Tongue (tissue), 1 donor: ENCODE measurements around the gene ZNF580. TPM values are rescaled to one million over a fixed set of nuclear protein-coding genes. Genes with fewer than 3 reads are reported as not detected.

Experiments
- total RNA-seq: library from RNA; depleted of rRNA; stranded (reverse); fragments of >200 nt; gene quantifications from one replicate; pipeline ENCODE4 v1.2.3, GENCODE V29; 2014

Gene ZNF580
- total RNA-seq, 1 donor from 2014 or later = 4.4 TPM

Other genes with a start within 250 kb of the ZNF580 start
- gene UBE2S, start 233.2 kb upstream of the ZNF580 start, total RNA-seq = 20.7 TPM
- not detected for gene SHISA7, start 197.7 kb upstream of the ZNF580 start, total RNA-seq
- 39.3 TPM for gene ISOC2, start 179.4 kb upstream of the ZNF580 start, total RNA-seq
- gene C19orf85, start 176.3 kb upstream of the ZNF580 start, total RNA-seq = not detected
- 4.4 TPM for gene ZNF628, start 164.4 kb upstream of the ZNF580 start, total RNA-seq
- gene NAT14, start 155.8 kb upstream of the ZNF580 start, total RNA-seq = 12.0 TPM
- 29.2 TPM for gene SSC5D, start 152.6 kb upstream of the ZNF580 start, total RNA-seq
- gene SBK2, start 103.9 kb upstream of the ZNF580 start, total RNA-seq = 10.2 TPM
- not detected for gene SBK3, start 95.5 kb upstream of the ZNF580 start, total RNA-seq
- gene ZNF579, start 60.2 kb upstream of the ZNF580 start, total RNA-seq = 4.1 TPM
- gene FIZ1, start 41.5 kb upstream of the ZNF580 start, total RNA-seq = 5.9 TPM
- 16.0 TPM for gene ZNF524, start 40.7 kb upstream of the ZNF580 start, total RNA-seq
- gene ZNF865, start 35.4 kb upstream of the ZNF580 start, total RNA-seq = 5.0 TPM
- 9.8 TPM for gene ZNF784, start 16.4 kb upstream of the ZNF580 start, total RNA-seq
- gene ZNF581, start 2.6 kb downstream of the ZNF580 start, total RNA-seq = 16.3 TPM
- 8.6 TPM for gene CCDC106, start 7.2 kb downstream of the ZNF580 start, total RNA-seq
- 85.9 TPM for gene U2AF2, start 14.0 kb downstream of the ZNF580 start, total RNA-seq
- gene EPN1, start 34.2 kb downstream of the ZNF580 start, total RNA-seq = 62.2 TPM
- not detected for gene NLRP9, start 97.4 kb downstream of the ZNF580 start, total RNA-seq
- gene RFPL4A, start 118.1 kb downstream of the ZNF580 start, total RNA-seq = 2.5 TPM
- gene RFPL4AL1, start 128.1 kb downstream of the ZNF580 start, total RNA-seq = not detected
- gene NLRP11, start 191.0 kb downstream of the ZNF580 start, total RNA-seq = not detected
- gene NLRP4, start 195.5 kb downstream of the ZNF580 start, total RNA-seq = not detected